Stimulated activated CD8-positive, alpha-beta memory T cell treated with anti-CD3 and anti-CD28 coated beads, Interleukin-4, amount 100 ng/mL, for 24 hours (primary cell): ENCODE data around the gene RNF5.

Source experiments
- DNase-seq: peaks from one replicate; pipeline ENCODE4 v3.0.0-alpha.2; 2020; ENCODE audit warnings: low read depth

The RNF5 gene

DNA sequence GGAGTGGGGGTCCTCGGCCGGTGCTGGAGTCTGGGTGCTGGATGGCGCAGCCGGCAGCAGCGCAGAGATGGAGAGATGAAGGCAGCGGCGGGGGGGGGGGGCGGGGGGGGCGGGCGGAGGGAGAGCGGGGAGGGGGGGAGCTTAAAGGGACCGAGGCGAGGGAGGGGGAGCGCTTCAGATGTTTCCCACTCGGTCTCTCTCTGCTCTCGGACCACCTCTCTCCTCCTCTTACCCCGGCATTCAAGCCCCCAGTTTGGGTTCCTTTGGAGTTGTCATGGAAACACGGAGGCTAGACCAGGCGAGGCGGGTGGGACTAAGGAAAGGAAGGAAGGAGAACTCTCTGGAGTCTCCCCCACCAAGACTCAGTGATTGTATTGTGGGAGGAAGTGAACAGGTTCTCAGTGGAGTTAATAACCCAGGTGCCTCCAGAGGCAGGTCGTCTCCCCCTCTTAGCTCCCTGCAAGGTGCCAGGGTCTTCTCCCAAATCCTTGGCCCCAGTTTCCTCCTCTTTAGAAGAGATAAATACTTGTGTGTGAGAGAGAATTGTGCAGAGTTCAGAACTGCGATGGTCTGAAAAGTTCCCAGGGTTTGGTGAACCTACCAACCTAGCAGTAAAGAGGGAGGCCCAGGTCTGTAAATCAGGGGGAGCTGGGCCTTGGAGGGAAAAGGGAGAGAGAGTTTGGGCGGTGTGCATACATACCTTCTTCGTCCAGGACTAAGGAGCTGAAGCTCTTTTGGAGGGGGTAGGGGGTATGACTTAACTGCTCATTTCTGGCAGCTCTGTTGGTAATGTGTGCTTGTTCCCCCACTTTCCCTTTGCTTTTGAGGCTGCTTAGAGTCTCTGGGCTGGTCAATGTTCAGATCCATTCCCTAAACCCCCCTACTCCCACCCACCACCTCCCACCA lies 26.1 kb upstream of the RNF5 start, which contains the start of gene PRRT1:
Gene PRRT1 (minus strand): TSS at position 77 of the 906 bp plus-strand sequence. CDS start 112 bp downstream, outside the sequence.
- no peak for DNase-seq

DNA sequence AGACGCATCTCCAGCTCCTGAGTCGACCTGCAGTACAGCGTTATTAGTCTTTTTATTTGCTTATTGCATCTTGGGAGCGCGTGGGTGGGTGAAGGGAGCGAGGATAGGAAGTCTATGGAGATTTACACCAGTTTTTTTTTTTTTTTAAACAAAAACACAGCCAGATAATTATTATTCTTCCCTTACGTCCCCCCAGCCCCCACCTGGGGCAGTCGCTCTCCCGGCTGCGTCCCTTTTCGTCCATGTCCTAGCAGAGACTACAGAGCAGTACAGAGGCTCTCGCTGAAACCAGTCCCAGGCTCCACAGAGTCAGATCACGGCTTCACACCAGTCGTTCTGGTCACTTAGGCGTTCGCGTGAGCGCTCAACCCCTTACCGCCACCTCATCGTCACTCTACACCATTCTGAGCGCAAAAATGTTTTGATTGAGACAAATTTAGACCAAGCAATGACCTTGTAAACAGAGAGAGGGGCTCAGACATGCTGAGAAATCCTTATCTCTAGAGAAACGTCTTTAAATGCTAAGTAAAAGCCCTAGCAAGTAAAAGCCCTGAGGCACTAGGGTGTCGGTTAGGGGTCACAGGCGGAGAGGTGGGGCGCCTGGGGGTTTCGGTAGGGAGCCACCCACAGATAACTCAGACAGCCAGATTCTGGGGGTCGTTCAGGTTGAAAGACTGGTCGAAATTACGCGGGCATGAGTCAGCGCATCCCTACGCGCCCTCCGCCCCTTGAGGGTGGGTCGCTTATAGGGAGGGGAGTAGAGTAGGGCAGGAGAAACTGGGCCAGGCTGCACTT lies 25.2 kb upstream of the RNF5 start:
- no peak for DNase-seq

DNA sequence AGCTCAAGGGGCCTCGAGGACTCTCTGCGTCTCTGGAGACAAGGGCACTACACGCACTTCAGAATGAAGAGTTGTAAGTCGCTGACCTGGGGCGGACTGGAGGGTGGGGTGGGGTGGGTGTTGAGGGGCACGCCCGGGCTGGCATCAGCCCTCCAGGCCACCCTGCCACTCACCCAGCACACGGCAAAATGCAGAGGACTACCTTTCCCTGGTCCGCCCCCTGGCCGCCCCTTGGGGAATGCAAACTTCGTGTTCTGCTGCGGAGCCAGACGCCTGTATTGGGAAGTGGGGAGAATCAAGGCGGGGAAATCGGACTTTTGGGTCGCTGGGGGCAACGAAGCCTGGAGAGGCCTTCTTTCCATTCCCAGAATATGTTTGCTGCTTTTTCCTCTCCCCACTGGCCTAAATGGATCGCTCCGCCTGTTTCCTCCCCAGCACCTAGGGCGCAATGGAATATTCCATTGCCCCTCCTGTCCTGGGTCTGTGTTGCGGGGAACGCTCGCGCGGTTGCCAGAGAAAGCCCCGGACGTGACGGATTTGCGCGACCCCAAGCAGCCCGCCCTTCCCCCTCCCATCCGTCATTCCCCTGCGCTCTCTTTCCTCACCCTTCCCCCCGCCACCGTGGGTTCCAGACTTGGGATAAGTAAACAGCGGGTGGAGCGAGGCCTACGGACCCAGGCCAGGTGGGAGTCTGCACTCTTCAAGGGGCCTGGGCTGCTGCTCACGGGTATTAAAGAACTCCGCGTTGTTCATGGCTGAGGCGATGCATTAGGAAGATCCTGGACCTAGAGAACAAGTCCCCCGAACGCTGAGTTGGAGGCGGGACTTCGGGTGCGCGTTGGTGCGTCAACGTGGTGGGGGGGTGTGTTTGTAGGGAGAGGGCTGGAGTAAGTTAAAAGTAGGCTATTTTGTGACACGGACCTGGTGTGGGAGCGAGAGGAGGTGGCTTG lies 24.4 kb upstream of the RNF5 start, which contains the start of gene PPT2:
Gene PPT2 (plus strand): TSS at position 578 of the 950 bp plus-strand sequence. CDS start 454 bp downstream, outside the sequence.
- DNase-seq = peak; percentile 77

DNA sequence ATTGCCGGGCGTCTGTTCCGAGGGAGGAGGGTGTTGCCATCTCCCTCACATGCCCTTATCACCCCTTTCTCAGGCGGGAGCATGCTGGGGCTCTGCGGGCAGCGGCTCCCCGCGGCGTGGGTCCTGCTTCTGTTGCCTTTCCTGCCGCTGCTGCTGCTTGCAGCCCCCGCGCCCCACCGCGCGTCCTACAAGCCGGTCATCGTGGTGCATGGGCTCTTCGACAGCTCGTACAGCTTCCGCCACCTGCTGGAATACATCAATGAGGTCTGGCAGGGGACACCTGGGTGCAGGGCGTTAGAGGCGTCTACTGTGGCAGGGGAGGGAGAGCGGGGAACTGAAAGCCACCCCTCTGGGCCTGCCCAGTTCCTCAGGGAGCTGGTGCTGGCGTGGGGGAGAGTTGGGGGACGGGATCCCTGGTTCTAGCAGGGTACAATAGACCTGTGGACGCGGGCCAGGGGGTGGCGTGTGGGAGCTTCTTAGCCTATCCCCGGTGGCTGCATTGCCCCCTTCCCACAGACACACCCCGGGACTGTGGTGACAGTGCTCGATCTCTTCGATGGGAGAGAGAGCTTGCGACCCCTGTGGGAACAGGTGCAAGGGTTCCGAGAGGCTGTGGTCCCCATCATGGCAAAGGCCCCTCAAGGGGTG lies 23.6 kb upstream of the RNF5 start:
- DNase-seq = no peak

DNA sequence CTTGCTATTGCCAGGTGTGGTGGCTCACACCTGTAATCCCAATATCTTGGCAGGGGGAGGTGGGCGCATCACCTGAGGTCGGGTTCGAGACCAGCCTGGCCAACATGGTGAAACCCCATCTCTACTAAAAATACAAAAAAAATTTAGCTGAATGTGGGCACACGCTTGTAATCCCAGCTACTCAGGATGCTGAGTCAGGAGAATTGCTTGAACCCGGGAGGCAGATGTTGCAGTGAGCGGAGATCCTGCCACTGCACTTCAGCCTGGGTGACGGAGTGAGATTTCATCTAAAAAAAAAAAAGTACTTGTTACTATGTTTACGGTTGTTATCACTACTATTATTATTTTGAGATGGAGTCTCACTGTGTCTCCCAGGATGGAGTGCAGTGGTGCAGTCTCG lies 21.3 kb upstream of the RNF5 start:
- no peak for DNase-seq

DNA sequence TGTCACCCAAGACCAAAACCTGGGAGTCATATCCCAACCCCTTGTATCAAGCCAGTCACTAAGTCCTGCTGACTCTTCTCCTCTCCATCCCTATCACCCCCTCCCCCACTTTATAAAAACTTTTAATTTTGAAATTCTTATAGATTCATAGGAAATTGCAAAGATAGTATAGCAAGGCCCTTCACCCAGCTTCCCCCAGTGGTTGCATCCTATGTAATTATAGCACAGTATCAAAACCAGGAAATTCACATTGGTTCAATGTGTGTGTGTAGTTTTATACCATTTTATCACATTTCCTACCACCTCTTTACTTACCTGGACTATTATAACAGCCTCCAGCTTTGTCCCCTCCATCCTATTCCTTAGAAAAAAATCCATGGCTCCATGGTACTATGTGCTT lies 20.2 kb upstream of the RNF5 start:
- DNase-seq = no peak

DNA sequence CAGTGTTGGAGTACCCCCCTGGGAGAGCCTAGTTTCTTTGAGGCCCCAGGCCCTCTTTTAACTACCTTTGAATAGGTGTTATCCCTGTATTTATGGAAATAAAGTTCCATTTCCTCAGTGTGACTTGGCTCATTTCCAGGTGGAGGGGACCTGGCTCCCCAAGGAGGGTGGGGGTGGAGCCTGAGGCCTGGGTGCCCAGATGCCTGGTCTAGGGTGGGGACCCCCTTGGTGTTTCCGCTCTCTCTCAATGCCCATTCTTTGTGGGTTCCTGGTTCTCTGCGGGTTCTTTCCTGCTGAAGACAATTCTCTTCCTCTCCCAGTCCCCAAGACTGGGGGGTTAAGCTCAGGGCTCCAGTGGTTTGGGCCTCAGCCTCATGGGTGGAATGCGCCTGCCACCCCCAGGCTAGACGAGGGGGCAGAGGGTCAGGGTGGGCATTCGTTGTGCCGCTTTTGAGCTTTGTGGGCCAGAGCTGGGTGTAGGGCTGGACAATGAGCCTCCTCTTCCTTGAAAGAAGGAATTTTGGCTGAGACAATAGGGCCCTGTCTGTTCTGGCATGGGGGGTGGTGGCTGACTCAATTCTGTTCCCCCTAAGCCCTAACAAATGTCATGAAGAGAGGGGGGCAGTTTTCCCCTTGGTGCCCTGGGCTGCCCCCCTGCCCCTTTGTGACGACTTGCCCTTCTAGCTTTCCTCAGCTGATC lies 14.5 kb upstream of the RNF5 start:
- no peak for DNase-seq

DNA sequence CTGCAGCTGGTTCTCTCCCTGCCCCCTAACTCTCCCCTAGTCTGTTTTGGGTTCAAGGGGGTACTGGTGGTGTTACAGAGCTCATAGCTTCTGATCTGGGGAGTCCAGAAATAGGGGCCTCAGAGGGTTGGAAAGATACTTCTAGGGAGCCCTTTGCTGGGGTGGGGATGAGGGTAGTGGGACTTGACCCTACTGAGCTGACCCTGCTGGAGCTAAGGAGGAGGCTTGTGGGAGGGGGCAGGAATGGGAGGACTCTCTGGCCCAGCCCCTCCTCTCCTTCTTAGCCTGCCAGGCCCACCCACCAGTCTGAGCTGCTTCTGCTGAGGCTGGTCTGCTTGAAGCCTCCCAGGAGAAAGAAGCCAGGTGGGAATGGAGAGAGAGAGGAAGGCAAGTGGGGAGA lies 13.9 kb upstream of the RNF5 start, which contains the start of gene EGFL8:
Gene EGFL8 (plus strand): TSS at position 301 of the 400 bp plus-strand sequence. CDS start 1,571 bp downstream, outside the sequence.
- DNase-seq = no peak

DNA sequence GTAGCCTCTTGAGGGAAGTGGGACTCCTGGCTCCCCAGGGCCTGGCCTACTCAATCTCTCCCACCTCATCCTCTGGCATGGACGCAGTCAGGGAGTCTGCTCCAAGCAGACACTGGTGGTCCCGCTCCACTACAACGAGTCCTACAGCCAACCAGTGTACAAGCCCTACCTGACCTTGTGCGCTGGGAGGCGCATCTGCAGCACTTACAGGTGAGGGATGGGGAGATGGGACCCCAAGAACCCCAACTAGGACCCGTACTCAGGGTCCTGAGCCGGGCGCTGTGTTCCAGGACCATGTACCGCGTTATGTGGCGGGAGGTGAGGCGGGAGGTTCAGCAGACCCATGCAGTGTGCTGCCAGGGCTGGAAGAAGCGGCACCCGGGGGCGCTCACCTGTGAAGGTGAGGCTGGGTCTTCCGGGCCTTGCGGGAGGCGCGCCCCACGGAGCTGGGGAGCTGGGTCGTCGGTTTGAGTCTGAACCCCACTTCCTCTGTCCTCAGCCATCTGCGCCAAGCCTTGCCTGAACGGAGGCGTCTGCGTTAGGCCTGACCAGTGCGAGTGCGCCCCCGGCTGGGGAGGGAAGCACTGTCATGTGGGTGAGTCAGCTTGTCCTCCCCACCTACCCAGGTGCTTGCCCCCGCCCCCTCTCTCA lies 11.7 kb upstream of the RNF5 start:
- DNase-seq = no peak

DNA sequence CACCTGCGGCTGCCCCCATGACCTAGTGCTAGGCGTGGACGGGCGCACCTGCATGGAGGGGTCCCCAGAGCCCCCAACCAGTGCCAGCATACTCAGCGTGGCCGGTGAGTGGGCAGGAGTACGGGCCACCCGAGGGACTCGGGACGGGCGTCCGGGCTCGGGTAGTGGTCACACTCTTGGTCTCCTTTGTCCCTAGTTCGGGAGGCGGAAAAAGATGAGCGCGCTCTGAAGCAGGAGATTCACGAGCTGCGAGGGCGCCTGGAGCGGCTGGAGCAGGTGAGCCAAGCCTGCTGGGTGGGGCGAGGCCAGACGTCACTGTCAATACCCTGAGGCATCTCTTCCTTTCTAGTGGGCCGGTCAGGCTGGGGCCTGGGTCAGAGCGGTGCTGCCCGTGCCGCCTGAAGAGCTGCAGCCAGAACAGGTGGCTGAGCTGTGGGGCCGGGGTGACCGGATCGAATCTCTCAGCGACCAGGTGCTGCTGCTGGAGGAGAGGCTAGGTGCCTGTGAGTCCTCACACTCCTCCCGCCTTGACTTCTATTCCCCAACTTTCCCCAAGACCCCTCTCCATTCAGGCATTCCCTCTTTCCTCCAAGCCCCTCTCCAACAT lies 10.9 kb upstream of the RNF5 start:
- DNase-seq = no peak

DNA sequence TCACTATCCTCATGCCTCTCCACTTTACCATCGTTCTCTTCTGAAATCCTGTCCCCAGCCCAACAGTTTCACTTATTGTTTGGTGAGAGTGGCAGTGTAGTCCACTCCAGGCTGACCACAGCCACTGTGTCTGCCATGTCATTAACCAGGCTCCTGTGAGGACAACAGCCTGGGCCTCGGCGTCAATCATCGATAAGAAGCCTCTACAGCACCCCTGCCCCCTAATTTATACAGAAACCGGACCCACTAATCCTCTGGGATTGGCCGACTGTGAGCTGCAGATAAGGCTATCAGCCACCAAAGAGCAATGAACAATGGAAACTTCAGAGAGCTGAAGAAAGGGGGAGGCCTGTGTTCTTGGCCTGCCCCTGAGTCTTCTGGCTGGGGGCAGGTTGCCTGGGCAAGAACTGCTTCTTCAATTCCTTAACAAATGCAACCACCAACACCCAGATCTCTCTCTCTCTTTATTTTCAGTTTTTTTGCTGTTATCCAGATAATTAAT lies 10.4 kb upstream of the RNF5 start:
- DNase-seq = no peak

DNA sequence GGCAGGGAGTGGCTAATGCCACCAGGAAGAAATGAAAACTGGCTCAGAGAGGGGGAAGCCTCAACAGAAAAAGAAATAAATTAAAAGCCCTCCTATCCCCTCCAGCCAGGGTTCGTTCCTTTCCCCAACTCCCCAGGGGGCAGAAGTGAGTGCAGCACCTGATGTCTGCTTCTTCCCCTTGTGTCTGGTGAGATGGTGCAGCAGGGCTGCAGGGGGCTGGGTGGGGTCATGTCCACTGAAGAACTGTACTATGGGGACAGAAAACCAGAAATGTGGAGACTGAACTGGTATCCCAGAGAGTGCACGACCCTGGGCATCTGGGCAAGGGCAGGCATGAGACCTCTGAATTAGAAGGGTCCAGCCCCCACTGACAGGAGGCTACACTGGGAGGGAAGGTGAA lies 9.9 kb upstream of the RNF5 start:
- no peak for DNase-seq

DNA sequence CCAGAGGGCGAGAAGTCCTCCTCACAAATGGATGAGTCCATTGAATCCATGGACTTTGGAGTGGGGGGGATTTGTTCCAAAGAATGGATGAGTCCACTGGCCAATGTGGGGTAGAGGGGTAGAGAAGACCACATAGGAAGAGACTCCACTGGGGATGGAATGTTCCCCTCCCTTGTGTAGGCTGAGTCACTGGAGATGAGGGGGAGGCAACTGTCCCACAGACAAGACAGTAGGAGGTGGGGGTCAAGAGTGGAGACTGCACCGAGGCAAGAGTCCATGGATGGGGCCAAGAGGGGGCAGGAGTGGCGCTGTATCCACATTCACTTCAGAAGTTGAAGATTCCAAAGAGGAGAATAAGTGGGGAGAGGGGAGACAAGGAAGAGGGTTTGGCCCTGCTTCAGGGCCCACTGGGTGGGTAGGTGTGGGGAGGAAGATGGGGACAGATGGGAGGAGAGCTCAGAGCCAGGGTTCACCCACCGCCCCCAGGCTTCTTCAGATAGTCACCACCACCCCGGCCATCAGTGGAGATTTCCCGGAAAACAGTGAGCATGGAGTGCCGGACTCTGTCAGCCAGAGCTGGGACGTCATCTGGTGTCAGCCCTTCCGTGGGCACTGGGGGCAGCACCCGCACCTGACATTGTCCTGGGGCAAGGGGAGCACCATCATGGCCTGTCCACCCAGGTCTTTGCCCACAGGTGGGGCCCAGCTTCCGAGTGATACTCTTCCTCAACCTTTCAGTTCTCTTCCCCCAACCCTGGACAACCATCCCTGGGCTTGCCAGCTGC lies 9.2 kb upstream of the RNF5 start:
- DNase-seq = no peak

DNA sequence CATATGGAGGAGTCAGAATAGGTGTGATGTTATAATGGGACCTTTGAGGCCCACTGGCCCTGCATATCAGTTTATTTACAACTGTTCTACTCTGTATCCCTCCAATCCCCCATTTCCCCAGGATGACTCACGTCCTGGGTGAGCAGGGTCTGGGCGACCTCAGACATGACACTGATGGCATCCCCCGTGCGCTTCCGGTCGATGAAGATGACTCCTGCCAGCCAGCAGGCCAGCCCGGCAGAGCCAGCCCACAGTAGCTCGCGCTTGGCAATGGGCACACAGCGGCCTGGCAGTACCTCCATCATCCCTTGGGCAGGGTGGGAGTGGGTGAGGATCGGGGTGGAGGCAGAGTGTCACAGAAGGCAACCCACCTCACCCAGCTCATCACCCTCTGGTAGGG lies 7.9 kb upstream of the RNF5 start:
- no peak for DNase-seq

DNA sequence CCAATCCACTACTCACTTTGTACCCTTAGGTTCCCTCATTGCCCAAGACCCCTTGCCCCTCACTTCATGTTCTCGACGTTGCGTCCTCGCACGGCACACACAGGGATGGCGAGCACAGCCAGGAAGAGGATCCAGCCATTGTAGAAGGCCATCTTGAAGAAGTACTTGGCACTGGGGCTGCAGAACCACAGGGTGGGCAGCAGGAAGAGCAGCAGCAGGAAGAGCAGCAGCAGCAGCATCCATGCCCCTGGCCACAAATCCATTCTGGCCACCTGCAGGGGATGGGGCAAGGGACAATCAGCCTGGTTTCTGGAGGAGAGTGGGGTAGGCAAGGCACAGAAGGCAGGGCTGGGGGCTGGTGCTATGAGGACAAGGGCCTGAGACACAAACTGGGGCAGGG lies 7.0 kb upstream of the RNF5 start:
- DNase-seq = no peak

DNA sequence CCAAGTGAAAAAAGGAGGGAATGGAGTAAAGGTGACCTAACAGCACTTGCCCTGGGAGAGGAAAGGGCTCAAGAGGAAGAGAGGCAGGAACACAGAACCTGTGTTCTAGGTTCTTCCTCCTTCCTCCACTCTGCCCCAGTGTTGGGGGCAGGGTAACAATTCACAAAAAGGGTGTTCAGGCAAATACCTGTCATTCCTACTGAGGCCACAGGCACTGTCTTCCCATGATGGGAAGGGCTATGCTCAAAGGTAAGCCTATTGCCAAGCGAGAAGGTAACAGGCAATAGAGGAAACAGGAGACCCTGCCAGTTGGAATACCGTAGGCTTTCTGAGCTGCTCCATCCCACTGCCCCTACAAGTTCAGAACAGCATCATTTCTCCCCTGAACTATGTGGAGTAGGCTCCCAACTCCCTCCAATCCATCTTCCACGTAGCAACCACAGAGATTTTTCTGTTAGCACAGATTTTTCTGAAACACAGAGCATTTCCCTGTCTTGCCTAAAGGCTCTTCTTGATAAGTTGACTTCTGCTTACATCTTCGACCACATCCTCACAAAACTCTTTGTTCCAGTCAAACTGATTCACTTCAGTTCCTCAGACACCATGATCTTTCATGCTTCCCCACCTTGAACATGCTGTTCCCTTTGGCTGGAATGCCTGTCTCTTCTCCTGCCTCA lies 5.0 kb upstream of the RNF5 start:
- DNase-seq = no peak

DNA sequence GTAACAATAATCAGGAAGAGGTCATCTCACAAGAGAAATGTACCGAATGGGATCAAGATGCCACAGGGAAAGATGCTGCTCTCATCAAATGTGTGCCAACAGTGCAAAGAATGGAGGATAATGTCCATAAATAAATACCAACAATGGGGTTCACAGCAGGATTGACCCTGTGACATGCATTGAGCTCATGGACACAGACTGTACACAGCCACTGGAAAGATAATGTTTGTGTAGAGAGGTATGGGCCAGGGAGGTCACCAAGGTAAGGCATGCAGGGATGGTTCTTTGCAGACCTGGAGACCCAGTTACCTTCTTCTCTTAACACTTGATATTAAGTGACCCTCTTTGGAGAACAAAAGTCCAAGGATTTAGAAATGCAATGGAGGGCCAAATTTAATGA lies 3.8 kb upstream of the RNF5 start:
- no peak for DNase-seq

DNA sequence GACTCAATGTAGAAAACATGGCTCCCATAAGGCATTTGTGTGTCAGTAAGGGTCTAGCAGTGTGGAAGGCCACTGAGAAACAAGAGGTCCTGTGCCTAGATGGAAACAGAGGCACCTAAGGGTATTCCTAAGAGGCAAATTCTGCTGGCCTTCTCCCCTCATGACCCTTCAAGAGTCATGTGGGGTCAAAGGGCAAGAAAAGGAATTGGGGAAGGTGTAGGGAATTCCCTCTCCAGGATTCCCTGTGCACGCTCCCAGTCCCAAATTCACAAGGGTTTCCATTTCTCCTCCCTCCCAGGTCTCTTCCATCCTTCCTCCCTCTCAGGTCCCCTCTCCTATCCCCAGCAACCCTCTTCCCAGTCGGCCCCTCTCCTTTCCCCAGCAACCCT lies 2.9 kb upstream of the RNF5 start:
- DNase-seq = no peak
